ENCODE measurements around the gene AP1S1. TPM values are rescaled to one million over a fixed set of nuclear protein-coding genes. Genes with fewer than 3 reads are reported as not detected.

The AP1S1 gene
- total and polyA plus RNA-seq, 9 of the 15 experiments (the other 6 are each of a cell fraction or from before 2014, with no cell fraction given), result 4.4 to 149 (median 89.4) TPM

DNA sequence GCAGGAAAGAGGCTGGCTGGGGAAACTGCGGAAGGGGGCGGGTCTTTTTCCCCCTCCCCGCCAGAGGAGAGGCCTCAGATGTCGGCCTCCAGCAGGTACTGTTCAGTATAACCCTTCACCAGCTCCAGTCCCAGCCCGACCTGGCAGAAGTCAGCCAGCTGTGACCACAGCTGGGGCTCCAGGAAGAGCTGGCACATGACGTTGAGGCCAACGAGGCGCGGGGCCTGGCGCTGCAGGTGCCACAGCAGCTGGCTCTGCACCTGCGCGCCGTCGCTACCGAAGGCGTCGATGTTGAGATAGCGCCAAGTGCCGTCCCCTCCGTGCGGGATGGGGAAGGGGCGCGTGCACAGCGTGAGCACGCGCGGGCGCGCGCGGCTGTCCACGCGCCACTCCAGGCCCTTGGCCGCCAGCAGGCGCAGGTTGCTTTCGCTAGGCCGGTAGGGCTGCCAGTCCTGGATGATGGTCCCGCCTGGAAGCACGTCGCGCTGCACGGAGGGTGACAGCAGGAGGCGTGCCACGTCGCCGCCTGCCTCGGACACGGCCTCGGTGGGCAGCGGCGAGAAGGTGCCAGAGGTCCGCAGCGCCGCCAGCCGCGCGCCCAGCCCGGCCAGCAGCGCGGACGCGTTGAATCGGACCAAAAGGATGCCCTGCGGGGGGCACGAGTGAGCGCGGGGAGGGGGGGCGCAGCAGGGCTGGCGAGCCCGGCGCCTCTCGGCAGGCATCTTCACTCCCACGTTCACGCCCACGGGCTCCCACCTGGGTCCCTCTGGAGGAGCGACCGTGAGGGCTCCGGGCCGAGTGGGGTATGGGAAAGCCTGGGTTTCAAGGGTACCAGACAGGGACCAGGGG, 18.0 kb downstream of the AP1S1 start:
- ATAC-seq (no peak), FAIRE-seq (no peak), DNase-seq (ENCODE audit: extremely low read depth in 1 of 4, low spot score in 3 of 4) (peak in 1 of 4 experiments; percentile 20)
- no peak overlapping the region for H2AFZ ChIP-seq (ENCODE audit: low read depth, low read length)
- no peak overlapping the region for H3K4me2 ChIP-seq (ENCODE audit: insufficient read depth, low read length)
- H3K9me1 ChIP-seq (ENCODE audit: control insufficient read depth, insufficient read depth, low read length), result peaks cover 6% of the 10 kb centered on the region
- intact Hi-C loops (cut with micrococcal nuclease) (no loop called here), in situ Hi-C loops (cut with MboI) (no loop called here)
- H3K79me2 ChIP-seq (ENCODE audit: control insufficient read depth, insufficient read depth, low read length), result no peaks in the 10 kb centered on the region
- H4K20me1 ChIP-seq (replicated peaks; ENCODE audit: control insufficient read depth, insufficient read depth, low read length), result peaks cover 14% of the 10 kb centered on the region
- no peak overlapping the region for H3K27ac ChIP-seq (ENCODE audit: extremely low read depth, low read depth, low read length)
- H3K4me1 ChIP-seq (replicated peaks in 1 of 2; ENCODE audit: control insufficient read depth in 2 of 2, insufficient read depth in 2 of 2, low read length in 2 of 2), result peaks cover 21 to 48% of the 10 kb centered on the region in 2 experiments
- H3K27me3 ChIP-seq (ENCODE audit: control insufficient read depth in 2 of 2, insufficient read depth in 2 of 2, low read length in 2 of 2), result peaks cover 30 to 37% of the 10 kb centered on the region in 2 experiments; a peak in 4 of 5 replicates
- no peak overlapping the region for H3K4me3 ChIP-seq
- H3K36me3 ChIP-seq (ENCODE audit: control insufficient read depth, insufficient read depth, low read length), result no peaks in the 10 kb centered on the region
- 44% methylated on average over 66 of the region's 79 CpGs for WGBS (ENCODE audit: insufficient coverage, low coverage, missing lambda C conversion rate)
- H3K9me3 ChIP-seq (replicated peaks; ENCODE audit: control insufficient read depth, insufficient read depth, low read depth, low read length), result no peaks in the 10 kb centered on the region
- BruUV-seq (replicated peaks), result no TSS peak
- TF ChIP-seq PHF21A (IDR thresholded peaks at IDR 0.05; ENCODE audit: borderline replicate concordance, low read depth), result no peak
- TF ChIP-seq THAP12 (CRISPR knock-in tag; IDR thresholded peaks at IDR 0.05), result 0 out of 2 replicates have a peak, but pooled peaks have one; percentile 27
- TF ChIP-seq ZNF511 (CRISPR knock-in tag; IDR thresholded peaks at IDR 0.05), result no peak
- 0 out of 2 replicates have a peak, but pooled peaks have one; percentile 13 for TF ChIP-seq SAFB (IDR thresholded peaks at IDR 0.05; ENCODE audit: borderline replicate concordance, low read depth, low read length)
- TF ChIP-seq ZBTB33 (CRISPR knock-in tag; IDR thresholded peaks at IDR 0.05), result peak; percentile 69
- TF ChIP-seq EGR1 (conservative IDR thresholded peaks at IDR 0.05), result peak; percentile 35
- TF ChIP-seq NR3C1 (CRISPR knock-in tag; IDR thresholded peaks at IDR 0.05), result 0 out of 2 replicates have a peak, but pooled peaks have one; percentile 33
- no peak overlapping the region for H3K9ac ChIP-seq (ENCODE audit: insufficient read depth in 1 of 2, low read depth in 2 of 2, low read length in 2 of 2)
- ChIA-PET POLR2A (no interaction called here), CTCF (ENCODE audit: low intra/inter-chr PET ratio) (interaction anchor here (1.1 kb wide), 2 partner anchors 20 to 110 kb away, joined by 3 read pairs; no protein-coding TSS in a partner anchor)
